ENCODE data around the gene SCEL.

- TF ChIP-seq ELF1 (IDR thresholded peaks at IDR 0.05; ENCODE audit: borderline replicate concordance, low read depth) (no peak), CBX3 (IDR thresholded peaks at IDR 0.05; ENCODE audit: low read depth) (no peak), EZH2 (IDR thresholded peaks at IDR 0.05) (no peak), POLR2A (IDR thresholded peaks at IDR 0.05; ENCODE audit: borderline replicate concordance, extremely low read depth, insufficient read depth, insufficient read length) (no peak), CTCF (IDR thresholded peaks at IDR 0.05 in 2 of 3, conservative IDR thresholded peaks at IDR 0.05 in 1 of 3; ENCODE audit: borderline replicate concordance in 1 of 3, insufficient read depth in 1 of 3, low read depth in 2 of 3, low read length in 2 of 3) (no peak), SIN3A (IDR thresholded peaks at IDR 0.05; ENCODE audit: low read depth) (no peak), POLR2AphosphoS5 (IDR thresholded peaks at IDR 0.05; ENCODE audit: low read depth, low read length) (no peak), FOSL1 (IDR thresholded peaks at IDR 0.05; ENCODE audit: low read depth) (no peak), JUND (IDR thresholded peaks at IDR 0.05) (no peak), ZNF274 (IDR thresholded peaks at IDR 0.05; ENCODE audit: low read depth, low read length) (no peak)
Observed at GRCh38 chr13:77628170-77628569, 92.7 kb downstream of the SCEL start.
